Activated CD4-positive, alpha-beta T cell treated with anti-CD3 and anti-CD28 coated beads, Interleukin-2, amount 50 U/mL, for 16 hours (primary cell): ENCODE measurements around the gene PRAMEF15.
"Not testable (repeated sequence)": the region's sequence is repeated elsewhere in the genome, so short reads cannot be mapped to it uniquely, and the experiment has no call there.

Source experiments
- DNase-seq: peaks from one replicate; pipeline ENCODE4 v3.0.0-alpha.2; 2020

PRAMEF15 gene

GRCh38 chr1:13315281-13315680 is at the start of gene PRAMEF15:
Gene PRAMEF15, plus strand, starts transcription at chr1:13315581. Its CDS starts 2,827 bp downstream, at chr1:13318408.
- not testable (repeated sequence) for DNase-seq

- DNase-seq, result not testable (repeated sequence)
Measured at GRCh38 chr1:13277016-13277415, 38.4 kb upstream of the PRAMEF15 start.

- DNase-seq, result not testable (repeated sequence)
Measured at GRCh38 chr1:13279617-13280016, 35.8 kb upstream of the PRAMEF15 start.

GRCh38 chr1:13285037-13285436 is 30.3 kb upstream of the PRAMEF15 start, which contains the start of gene PRAMEF8:
Gene PRAMEF8, minus strand, starts transcription at chr1:13285137. Its CDS starts 1,046 bp downstream, at chr1:13284091.
- not testable (repeated sequence) for DNase-seq

GRCh38 chr1:13289030-13289429 is 26.4 kb upstream of the PRAMEF15 start:
- not testable (repeated sequence) for DNase-seq

- DNase-seq, result not testable (repeated sequence)
Measured at GRCh38 chr1:13297216-13297931, 18.0 kb upstream of the PRAMEF15 start.

- not testable (repeated sequence) for DNase-seq
Measured at GRCh38 chr1:13298699-13299098, 16.7 kb upstream of the PRAMEF15 start.

GRCh38 chr1:13302197-13302596 is 13.2 kb upstream of the PRAMEF15 start:
- DNase-seq, result not testable (repeated sequence)

- DNase-seq, result not testable (repeated sequence)
Measured at GRCh38 chr1:13303239-13303638, 12.1 kb upstream of the PRAMEF15 start, which contains the start of gene PRAMEF33. Gene PRAMEF33, plus strand, starts transcription at chr1:13303539. Its CDS starts 2,416 bp downstream, at chr1:13305955.

GRCh38 chr1:13342496-13342895 is 27.1 kb downstream of the PRAMEF15 start:
- DNase-seq, result not testable (repeated sequence)

GRCh38 chr1:13347034-13347433 is 31.7 kb downstream of the PRAMEF15 start, which contains the start of gene PRAMEF14:
Gene PRAMEF14, minus strand, starts transcription at chr1:13347134. Its CDS starts 1,820 bp downstream, at chr1:13345314.
- not testable (repeated sequence) for DNase-seq

- DNase-seq, result not testable (repeated sequence)
Measured at GRCh38 chr1:13353476-13353875, 38.1 kb downstream of the PRAMEF15 start.

- DNase-seq, result not testable (repeated sequence)
Measured at GRCh38 chr1:13354475-13354874, 39.1 kb downstream of the PRAMEF15 start.

GRCh38 chr1:13356774-13357173 is 41.4 kb downstream of the PRAMEF15 start:
- DNase-seq, result peak; percentile 48

GRCh38 chr1:13362364-13362763 is 47.0 kb downstream of the PRAMEF15 start:
- not testable (repeated sequence) for DNase-seq

- not testable (repeated sequence) for DNase-seq
Measured at GRCh38 chr1:13364928-13365327, 49.5 kb downstream of the PRAMEF15 start.

- not testable (repeated sequence) for DNase-seq
Measured at GRCh38 chr1:13366536-13366935, 51.2 kb downstream of the PRAMEF15 start.

- peak; percentile 30 for DNase-seq
Measured at GRCh38 chr1:13368544-13368943, 53.2 kb downstream of the PRAMEF15 start.
